GM18907 (cell line): ENCODE data around the gene SLC22A4.
A peak's percentile ranks its signal among the peaks of the same experiment; 100 is the strongest.

Experiments used
- ATAC-seq: cut with Tn5 transposase; IDR thresholded peaks from one replicate; pipeline ENCODE4 v1.9.1; 2021; ENCODE audit warnings: mild to moderate bottlenecking, moderate library complexity; ENCODE audit not compliant: unreplicated experiment

The SLC22A4 gene

GRCh38 chr5:132274050-132274792 lies 20.0 kb upstream of the SLC22A4 start:
- no peak for ATAC-seq

- ATAC-seq: no peak
Observed at GRCh38 chr5:132275367-132276220, 18.6 kb upstream of the SLC22A4 start.

GRCh38 chr5:132277256-132277655 lies 16.9 kb upstream of the SLC22A4 start:
- no peak for ATAC-seq

- no peak for ATAC-seq
Observed at GRCh38 chr5:132277971-132278853, 16.0 kb upstream of the SLC22A4 start.

GRCh38 chr5:132279801-132280200 lies 14.4 kb upstream of the SLC22A4 start:
- no peak for ATAC-seq

GRCh38 chr5:132280371-132281240 lies 13.6 kb upstream of the SLC22A4 start:
- no peak for ATAC-seq

GRCh38 chr5:132281856-132282614 lies 12.2 kb upstream of the SLC22A4 start:
- ATAC-seq: no peak

- no peak for ATAC-seq
Observed at GRCh38 chr5:132283423-132284043, 10.7 kb upstream of the SLC22A4 start.

- ATAC-seq: no peak
Observed at GRCh38 chr5:132289097-132289496, 5.1 kb upstream of the SLC22A4 start.

GRCh38 chr5:132291026-132291425 lies 3.2 kb upstream of the SLC22A4 start:
- ATAC-seq: no peak

- ATAC-seq: peak; percentile 57
Observed at GRCh38 chr5:132293066-132293991, 865 bp upstream of the SLC22A4 start.

GRCh38 chr5:132294728-132295504 lies 722 bp downstream of the SLC22A4 start:
- ATAC-seq: peak; percentile 8

- no peak for ATAC-seq
Observed at GRCh38 chr5:132295505-132296411, 1.6 kb downstream of the SLC22A4 start.

- ATAC-seq: no peak
Observed at GRCh38 chr5:132296412-132297016, 2.3 kb downstream of the SLC22A4 start.

GRCh38 chr5:132297211-132297940 lies 3.2 kb downstream of the SLC22A4 start:
- ATAC-seq: no peak
